Measurements from ENCODE around the gene PTGIR.
A peak's percentile ranks its signal among the peaks of the same experiment; 100 is the strongest.

The PTGIR gene

DNA sequence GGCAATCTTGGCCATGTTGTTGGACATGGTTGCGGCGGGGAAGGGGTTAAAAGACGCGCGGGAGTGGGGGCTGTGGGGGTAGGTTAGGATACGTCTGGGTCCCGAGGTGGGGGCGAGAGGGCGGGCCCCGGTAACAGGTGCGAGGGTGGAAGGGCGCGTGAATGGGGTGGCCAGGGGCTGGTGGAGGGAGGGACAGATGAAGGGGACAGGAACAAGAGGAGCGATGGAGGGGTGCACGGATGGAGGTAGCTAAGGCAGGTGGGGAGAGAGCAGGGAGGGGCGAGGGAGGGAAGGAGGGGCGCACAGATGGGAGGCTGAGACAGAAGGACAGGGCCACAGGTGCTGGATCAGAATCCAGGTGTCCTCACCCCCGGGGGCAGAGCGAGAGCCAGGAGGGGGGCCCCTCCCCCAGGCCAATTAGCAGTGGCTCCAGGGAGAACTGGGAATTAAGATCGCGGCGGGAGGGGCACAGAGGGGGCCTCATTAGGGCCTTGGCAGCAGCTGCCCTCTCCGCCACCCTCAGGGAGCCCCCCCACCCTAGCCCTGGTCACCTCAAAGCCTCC lies 9.8 kb upstream of the PTGIR start:
- Histone ChIP-seq H3K27me3 (ENCODE audit: insufficient read depth, low read depth, severe bottlenecking) (no peaks in the 10 kb centered on the region), H3K9me3 (ENCODE audit: severe bottlenecking) (no peaks in the 10 kb centered on the region), H3K36me3 (peaks cover 13% of the 10 kb centered on the region), H3K27ac (peak overlapping the region; percentile 73), H3K4me3 (ENCODE audit: low read depth, low read length) (peak overlapping the region; percentile 45)
- TF ChIP-seq, protein P1, sequence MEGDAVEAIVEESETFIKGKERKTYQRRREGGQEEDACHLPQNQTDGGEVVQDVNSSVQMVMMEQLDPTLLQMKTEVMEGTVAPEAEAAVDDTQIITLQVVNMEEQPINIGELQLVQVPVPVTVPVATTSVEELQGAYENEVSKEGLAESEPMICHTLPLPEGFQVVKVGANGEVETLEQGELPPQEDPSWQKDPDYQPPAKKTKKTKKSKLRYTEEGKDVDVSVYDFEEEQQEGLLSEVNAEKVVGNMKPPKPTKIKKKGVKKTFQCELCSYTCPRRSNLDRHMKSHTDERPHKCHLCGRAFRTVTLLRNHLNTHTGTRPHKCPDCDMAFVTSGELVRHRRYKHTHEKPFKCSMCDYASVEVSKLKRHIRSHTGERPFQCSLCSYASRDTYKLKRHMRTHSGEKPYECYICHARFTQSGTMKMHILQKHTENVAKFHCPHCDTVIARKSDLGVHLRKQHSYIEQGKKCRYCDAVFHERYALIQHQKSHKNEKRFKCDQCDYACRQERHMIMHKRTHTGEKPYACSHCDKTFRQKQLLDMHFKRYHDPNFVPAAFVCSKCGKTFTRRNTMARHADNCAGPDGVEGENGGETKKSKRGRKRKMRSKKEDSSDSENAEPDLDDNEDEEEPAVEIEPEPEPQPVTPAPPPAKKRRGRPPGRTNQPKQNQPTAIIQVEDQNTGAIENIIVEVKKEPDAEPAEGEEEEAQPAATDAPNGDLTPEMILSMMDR (IDR thresholded peaks at IDR 0.05; ENCODE audit: low read depth, low read length) = no peak
- DNase-seq = peak; percentile 86

DNA sequence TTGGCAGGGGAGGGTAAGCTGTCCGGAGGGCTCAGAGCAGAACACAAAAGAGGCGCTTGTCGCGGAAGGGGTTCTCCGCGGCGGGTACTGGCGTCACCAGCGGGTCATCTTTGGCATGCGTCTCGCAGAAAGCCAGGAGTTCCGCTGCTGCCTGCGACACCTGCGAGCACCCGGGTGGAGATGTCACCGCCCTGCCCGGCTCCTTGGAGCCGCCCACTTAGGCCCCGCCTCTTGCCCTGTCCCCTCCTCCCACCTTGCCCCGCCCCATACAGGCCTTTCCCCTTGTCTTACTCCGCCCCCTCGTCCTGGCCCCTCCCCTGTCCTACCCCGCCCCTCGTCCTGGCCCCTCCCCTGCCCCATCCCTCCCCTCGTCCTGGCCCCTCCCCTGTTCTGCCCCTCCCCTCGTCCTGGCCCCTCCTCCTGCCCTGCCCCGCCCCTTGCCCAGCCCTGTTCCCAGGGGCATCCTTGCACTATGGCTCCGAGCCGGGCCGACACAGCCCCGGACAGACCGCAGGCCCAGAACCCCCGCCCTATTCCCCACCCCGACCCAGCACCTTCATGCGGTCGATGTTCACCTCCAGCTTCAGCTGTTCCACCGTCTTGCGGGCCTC lies 9.3 kb upstream of the PTGIR start:
- TF ChIP-seq, protein P1 (IDR thresholded peaks at IDR 0.05; ENCODE audit: low read depth, low read length) = no peak
- DNase-seq = peak; percentile 93
- Histone ChIP-seq H3K36me3 (peaks cover 13% of the 10 kb centered on the region), H3K9me3 (ENCODE audit: severe bottlenecking) (no peaks in the 10 kb centered on the region), H3K4me3 (ENCODE audit: low read depth, low read length) (peak overlapping the region; percentile 45), H3K27ac (peak overlapping the region; percentile 95), H3K27me3 (ENCODE audit: insufficient read depth, low read depth, severe bottlenecking) (no peaks in the 10 kb centered on the region)

DNA sequence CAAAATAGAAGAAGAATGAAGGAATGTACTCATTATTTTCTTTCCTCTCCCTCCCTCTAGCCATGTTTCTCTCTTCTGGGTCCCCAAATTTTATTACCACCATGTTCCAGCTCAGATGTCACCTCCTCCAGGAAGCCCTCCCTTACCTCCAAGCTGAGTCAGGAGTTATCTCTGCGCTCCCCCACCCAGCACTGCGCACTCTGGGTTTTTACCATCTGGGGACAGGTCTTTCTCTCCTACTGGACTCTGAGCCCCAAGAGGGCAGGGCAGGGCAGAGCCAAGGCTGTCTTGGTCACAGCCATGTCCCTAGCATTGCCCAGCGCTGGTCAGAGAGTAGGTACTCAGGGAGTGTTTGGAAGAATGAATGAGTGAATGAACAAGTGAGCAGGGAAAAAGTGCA lies 8.2 kb upstream of the PTGIR start:
- Histone ChIP-seq H3K9me3 (ENCODE audit: severe bottlenecking) (no peaks in the 10 kb centered on the region), H3K4me3 (ENCODE audit: low read depth, low read length) (no peak overlapping the region), H3K27ac (peak overlapping the region; percentile 95), H3K36me3 (peaks cover 13% of the 10 kb centered on the region), H3K27me3 (ENCODE audit: insufficient read depth, low read depth, severe bottlenecking) (no peaks in the 10 kb centered on the region)
- TF ChIP-seq, protein P1 (IDR thresholded peaks at IDR 0.05; ENCODE audit: low read depth, low read length) = no peak
- no peak for DNase-seq

DNA sequence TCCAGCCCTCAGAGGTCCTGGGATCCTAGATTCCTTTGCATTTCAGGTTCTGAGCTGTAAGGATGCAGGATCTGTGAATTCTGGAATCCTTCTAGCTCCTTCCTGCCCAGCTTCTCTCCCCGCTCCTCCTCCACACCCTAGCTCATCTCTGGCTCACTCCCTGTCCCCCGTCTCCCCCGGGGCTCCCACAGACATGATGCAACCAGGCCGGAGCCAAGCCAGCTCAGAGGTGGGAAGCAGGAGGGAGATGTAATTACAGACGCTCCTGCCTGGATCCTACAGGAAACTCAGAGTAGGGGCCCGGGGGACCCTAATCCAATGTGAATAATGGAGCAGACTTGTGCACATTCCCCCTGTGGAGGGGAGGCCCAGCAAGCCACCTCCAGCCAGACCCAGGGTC lies 6.6 kb upstream of the PTGIR start:
- peaks cover 13% of the 10 kb centered on the region for H3K36me3 ChIP-seq
- peak overlapping the region; percentile 95 for H3K27ac ChIP-seq
- no peaks in the 10 kb centered on the region for H3K27me3 ChIP-seq (ENCODE audit: insufficient read depth, low read depth, severe bottlenecking)
- H3K9me3 ChIP-seq (ENCODE audit: severe bottlenecking) = no peaks in the 10 kb centered on the region
- peak overlapping the region; percentile 28; the same call in 1 of the 2 replicates for H3K4me3 ChIP-seq (ENCODE audit: low read depth, low read length)
- TF ChIP-seq, protein P1 (IDR thresholded peaks at IDR 0.05; ENCODE audit: low read depth, low read length) = no peak
- DNase-seq = peak; percentile 58

DNA sequence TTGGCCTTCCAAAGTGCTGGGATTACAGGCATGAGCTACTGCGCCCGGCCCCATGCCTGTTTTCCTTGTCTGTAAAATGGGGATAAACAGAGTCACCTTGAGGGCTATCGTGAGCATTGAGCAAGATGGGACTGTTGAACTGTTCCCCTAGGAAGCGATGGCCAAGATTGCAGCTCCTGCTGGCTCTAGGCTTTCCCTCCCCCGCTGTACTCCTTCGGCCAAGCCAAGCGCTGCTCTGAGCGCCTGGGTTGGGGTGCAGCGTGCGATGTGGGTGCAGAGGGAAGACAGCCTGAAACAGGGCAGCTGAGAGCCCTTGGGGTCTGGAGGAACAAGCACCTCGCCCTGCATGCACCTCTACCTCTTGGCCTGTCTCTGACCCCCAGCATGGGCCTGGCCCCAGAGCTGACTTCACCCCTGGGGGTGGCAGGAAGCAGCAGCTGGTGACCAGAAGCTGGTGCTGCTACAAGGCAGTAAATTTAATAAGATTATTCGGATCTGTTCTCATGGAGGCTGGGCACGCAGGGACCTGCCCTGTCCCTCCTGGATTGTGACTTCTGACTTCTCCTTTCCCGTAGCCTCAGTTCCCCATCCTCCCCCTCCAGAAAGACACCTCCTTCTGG lies 5.8 kb upstream of the PTGIR start:
- peaks cover 13% of the 10 kb centered on the region for H3K36me3 ChIP-seq
- TF ChIP-seq, protein P1 (IDR thresholded peaks at IDR 0.05; ENCODE audit: low read depth, low read length) = no peak
- DNase-seq = peak; percentile 91
- H3K27me3 ChIP-seq (ENCODE audit: insufficient read depth, low read depth, severe bottlenecking) = no peaks in the 10 kb centered on the region
- no peaks in the 10 kb centered on the region for H3K9me3 ChIP-seq (ENCODE audit: severe bottlenecking)
- peak overlapping the region; percentile 28 for H3K4me3 ChIP-seq (ENCODE audit: low read depth, low read length)
- peak overlapping the region; percentile 95 for H3K27ac ChIP-seq

Data from WERI-Rb-1 (cell line).